ENCODE measurements around the gene CWC22.
"Not testable (repeated sequence)": the region's sequence is repeated elsewhere in the genome, so short reads cannot be mapped to it uniquely, and the experiment has no call there.

CWC22 gene

DNA sequence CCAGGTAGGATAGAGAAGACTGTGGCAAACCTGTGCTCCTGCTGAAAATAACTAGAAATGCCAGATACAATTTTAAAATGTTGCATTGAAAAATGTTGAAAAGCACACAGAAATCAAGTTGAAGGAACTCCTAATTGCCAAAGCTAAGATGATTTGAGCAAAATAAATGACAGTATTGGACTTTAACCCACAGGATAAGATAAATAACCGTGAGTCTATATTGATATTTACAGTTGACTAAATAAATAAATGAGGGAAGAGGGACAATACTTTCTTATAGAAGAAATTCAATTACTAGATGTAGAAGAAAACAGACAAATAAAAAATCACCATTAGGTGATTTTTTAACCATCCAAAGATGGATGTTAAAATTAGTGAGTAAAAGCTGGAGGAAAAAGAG, 59.0 kb downstream of the CWC22 start:
- DNase-seq, result no peak

DNA sequence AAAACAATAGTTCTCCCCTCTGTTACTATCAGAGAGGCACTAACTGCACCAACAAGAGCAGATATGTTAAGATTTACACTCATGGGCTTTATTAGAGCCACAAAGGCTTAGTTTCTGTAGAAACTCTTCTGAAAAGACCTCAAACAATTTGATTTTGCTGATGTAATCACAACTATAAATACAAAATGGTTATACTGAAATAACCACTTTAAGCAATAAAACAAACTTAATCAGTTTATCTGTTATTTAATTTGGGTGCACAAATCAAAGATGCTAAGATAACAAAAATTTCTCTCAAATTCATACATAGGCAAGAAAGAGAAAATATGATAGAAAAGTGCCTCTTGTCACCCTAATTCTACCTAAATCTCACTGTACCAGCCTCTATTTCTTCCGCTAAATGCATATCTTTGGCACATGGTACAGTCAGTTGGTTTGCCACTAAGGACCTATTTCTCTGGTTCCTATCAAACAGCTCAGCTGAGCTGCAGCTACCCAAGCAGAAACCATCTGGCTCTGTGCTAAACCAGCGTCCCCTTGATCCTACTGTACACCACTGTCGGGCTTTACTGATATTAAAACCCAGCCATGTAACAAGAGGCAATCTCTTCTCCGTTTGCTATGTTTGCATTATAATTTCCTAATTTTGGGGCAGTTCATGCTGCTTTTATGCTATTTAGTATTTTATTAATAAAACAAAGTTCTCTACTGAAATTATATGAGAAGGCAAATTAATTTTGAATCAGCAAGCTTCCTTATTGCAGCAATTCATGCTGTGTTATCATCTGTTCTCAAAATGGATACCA, 60.1 kb downstream of the CWC22 start:
- DNase-seq, result no peak

GRCh38 chr2:179946346-179946745, 60.8 kb downstream of the CWC22 start:
- no peak for DNase-seq

GRCh38 chr2:179939259-179939658, 67.8 kb downstream of the CWC22 start:
- DNase-seq, result no peak

GRCh38 chr2:179938026-179938425, 69.1 kb downstream of the CWC22 start:
- no peak for DNase-seq

DNA sequence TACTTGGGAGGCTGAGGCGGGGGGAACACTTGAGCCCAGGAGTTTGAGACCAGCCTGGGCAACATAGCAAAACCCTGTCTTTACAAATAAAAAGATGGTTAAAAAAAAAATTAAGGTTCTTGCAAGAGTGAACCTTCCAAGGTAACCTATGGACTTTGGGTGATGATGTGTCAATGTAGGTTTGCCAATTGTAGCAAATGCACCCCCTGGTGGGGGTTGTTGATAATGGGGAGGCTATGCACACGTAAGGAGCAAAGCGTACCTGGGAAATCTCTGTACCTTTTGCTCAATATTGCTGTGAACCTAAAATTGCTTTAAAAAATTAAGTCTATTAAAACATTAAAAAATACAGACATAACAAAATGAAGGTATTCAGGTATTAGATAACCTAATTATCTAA, 70.4 kb downstream of the CWC22 start:
- DNase-seq, result no peak

GRCh38 chr2:179936141-179936540, 71.0 kb downstream of the CWC22 start:
- DNase-seq, result no peak

- DNase-seq, result no peak
Measured at GRCh38 chr2:179932786-179933185, 74.3 kb downstream of the CWC22 start.

GRCh38 chr2:179931502-179931901, 75.6 kb downstream of the CWC22 start:
- no peak for DNase-seq

DNA sequence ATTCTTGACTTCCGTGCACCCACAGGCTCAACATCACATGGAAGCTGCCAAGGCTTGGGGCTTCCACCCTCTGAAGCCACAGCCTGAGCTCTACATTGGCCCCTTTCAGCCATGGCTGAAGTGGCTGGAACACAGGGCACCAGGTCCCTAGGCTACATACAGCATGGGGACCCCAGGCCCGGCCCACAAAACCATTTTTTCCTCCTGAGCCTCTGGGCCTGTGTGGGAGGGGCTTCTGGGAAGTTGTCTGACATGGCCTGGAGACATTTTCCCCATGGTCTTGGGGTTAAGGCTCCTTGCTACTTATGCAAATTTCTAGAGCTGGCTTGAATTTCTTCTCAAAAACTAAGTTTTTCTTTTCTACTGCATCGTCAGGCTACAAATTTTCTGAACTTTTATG, 77.1 kb downstream of the CWC22 start:
- not testable (repeated sequence) for DNase-seq

DNA sequence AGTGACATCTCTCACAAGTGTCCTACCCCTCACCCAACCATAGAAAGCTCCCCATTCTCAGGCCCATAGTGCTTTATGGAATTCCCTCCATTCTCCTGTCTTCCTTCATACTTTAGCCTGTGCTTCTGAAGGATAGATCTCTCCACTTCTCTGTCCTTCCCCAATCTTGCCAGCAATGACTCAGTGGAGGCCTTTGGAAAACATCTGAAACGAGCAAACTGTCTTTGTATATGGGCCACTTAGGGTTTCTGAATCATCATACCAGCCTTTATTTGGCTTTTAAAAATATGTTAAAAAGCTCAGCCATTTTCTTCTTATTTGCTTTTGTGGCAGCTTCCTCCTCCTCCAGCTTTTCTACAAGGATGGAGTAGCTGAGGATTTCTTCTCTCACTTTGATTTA, 80.1 kb downstream of the CWC22 start:
- DNase-seq, result no peak

- no peak for DNase-seq
Measured at GRCh38 chr2:179925713-179926112, 81.4 kb downstream of the CWC22 start.

GRCh38 chr2:179917272-179917671, 89.8 kb downstream of the CWC22 start:
- DNase-seq, result no peak

- no peak for DNase-seq
Measured at GRCh38 chr2:179915395-179915992, 91.6 kb downstream of the CWC22 start.

DNA sequence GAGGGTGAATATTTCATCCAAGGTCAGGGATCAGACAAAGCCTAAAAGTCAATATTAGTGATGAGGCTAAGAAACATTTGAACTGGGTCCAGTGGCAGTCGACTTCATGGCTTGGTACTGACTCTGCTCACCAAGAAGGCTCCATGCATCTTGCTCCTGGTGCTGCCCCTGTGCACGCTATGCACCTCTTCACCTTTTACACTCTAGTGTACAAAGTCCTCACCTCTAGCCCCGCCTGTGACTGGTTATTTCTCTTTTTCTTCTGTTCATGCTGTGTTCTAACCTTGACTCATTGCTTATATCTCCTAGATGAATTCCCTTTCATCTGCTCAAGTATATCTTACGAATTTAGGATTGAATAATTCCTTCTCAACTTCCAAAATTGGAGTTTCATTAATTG, 93.3 kb downstream of the CWC22 start:
- DNase-seq, result no peak

- no peak for DNase-seq
Measured at GRCh38 chr2:179911569-179911968, 95.5 kb downstream of the CWC22 start.

DNA sequence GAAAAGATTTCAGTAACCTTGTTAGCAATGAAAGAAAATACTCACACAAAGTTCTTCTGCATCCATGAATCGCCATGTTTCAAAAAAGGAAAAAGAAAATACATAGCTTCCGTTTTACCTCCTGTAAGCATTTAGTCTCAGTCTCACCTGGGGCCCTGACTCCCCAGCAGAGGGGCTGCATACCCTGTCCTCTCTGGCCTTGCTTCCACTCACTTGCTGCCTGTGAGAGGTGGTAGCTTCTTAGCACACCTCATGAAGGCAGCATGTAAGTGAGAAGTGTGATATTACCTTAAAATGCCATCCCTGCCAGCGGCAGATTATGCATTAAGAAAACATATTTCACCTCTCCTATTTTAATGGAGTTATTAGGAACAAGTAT, 96.4 kb downstream of the CWC22 start:
- DNase-seq, result no peak

DNA sequence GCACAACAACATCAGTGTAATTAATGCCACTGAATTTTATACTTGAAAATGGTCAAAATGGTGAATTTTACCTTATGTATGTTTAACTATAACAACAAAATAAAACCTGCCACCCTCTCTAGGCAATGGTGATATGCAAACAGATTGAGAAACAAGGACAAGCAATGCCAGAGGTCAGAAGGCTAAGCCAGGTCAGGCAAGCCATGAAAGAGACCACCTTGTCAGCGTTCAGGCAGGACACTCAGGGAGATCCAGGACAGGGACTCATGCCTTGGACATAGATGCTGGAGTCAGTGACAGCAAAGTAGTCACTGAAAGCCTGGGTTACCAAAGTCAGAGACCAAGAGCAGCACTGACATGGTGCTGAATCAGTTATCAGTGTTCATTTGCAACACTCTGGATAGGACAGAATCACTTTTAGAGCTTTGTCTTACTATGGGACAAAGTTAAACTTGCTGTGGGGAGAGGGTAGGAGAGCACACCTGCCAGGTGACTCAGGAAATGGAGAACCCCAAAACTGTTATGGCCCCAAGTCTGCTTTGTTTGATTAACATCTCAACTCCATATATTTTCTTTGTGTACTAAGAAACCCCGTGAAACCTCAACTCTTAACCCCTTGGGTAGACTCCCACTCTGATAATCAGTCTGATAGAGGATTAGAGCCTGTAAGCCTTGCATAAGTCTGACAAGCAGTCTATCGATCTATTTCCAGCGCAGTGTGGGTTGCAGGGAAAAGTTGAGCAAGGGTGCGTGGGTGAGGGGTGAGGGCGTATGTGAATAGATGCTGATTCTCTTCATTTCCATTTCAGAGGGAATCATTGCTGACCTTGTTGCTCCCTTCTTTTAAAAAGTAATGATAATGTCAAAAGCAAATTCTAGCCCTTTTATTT, 97.0 kb downstream of the CWC22 start:
- DNase-seq, result no peak

DNA sequence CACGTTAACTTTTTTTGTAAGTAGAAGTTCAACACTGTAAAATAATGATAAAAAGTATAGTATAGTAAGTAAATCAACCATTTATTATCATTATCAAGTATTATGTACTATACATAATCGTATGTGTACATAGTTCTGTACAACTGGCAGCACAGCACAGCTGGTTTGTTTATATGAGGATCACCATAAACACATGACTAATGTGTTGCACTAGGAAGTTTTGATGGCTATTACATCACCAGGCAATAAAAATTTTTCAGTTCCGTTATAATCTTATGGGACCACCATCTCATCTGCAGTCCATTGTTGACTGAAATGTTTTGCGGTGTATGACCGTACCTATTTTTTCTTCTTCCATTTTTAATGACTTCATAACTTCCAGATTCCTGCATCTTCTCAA, 106.4 kb downstream of the CWC22 start:
- DNase-seq, result no peak

DNA sequence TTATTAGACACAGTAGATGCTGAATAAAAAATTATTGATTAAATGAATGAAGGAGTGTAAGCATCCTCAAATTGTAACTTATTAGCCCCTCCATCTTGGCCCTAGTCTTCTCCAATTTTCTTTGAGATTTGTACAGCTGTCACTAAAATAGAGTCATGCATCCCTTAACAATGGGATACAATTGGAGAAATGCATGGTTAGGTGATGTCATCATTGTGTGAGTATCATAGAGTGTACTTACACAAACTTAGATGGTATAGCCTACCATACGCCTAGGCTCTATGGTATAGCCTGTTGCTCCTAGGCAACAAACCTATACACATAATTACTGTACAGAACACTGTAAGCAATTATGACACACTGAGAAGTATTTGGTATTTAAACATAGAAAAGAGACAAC, 107.4 kb downstream of the CWC22 start:
- DNase-seq, result no peak

DNA sequence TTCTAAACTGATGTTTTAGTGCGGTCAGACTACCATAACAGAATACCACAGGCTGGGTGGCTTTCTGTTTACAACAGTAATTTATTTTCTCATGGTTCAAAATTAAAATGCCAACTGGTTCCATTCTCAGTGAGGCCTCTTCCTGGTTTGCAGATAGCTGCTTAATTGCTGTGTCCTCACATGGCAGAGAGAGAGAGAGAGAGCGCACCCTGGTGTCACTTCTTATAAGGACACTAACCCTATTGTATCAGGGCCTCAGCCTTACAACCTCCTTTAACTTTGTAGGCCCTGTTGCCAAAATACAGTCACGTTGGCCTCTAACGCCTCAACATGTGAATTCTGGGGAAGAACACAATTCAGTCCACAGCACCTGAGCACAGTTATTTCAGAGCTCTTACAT, 108.2 kb downstream of the CWC22 start:
- DNase-seq, result no peak

All from activated gamma-delta T cell treated with Interleukin-2 at 50 U/mL for 16 hours (primary cell).